ENCODE data around the gene MT1A. TPM values are rescaled to one million over a fixed set of nuclear protein-coding genes. Genes with fewer than 3 reads are reported as not detected.
A peak's percentile ranks its signal among the peaks of the same experiment; 100 is the strongest.

The MT1A gene
- total RNA-seq, 1 donor from 2014 or later: not detected

- DNase-seq (ENCODE audit: low spot score in 2 of 2, unreplicated experiment in 2 of 2): no peak
- Mint-ChIP-seq H3K27ac (peak overlapping the region; percentile 33), H3K9me3 (no peaks in the 10 kb centered on the region), H3K4me3 (peak overlapping the region; percentile 56), H3K4me1 (peaks cover 42% of the 10 kb centered on the region), H3K36me3 (no peaks in the 10 kb centered on the region), H3K27me3 (ENCODE audit: low read depth) (peaks cover 21% of the 10 kb centered on the region)
- TF ChIP-seq, protein P1, sequence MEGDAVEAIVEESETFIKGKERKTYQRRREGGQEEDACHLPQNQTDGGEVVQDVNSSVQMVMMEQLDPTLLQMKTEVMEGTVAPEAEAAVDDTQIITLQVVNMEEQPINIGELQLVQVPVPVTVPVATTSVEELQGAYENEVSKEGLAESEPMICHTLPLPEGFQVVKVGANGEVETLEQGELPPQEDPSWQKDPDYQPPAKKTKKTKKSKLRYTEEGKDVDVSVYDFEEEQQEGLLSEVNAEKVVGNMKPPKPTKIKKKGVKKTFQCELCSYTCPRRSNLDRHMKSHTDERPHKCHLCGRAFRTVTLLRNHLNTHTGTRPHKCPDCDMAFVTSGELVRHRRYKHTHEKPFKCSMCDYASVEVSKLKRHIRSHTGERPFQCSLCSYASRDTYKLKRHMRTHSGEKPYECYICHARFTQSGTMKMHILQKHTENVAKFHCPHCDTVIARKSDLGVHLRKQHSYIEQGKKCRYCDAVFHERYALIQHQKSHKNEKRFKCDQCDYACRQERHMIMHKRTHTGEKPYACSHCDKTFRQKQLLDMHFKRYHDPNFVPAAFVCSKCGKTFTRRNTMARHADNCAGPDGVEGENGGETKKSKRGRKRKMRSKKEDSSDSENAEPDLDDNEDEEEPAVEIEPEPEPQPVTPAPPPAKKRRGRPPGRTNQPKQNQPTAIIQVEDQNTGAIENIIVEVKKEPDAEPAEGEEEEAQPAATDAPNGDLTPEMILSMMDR (IDR thresholded peaks at IDR 0.05; ENCODE audit: unreplicated experiment): no peak
Measured at GRCh38 chr16:56607675-56608042, 30.8 kb upstream of the MT1A start.

DNA sequence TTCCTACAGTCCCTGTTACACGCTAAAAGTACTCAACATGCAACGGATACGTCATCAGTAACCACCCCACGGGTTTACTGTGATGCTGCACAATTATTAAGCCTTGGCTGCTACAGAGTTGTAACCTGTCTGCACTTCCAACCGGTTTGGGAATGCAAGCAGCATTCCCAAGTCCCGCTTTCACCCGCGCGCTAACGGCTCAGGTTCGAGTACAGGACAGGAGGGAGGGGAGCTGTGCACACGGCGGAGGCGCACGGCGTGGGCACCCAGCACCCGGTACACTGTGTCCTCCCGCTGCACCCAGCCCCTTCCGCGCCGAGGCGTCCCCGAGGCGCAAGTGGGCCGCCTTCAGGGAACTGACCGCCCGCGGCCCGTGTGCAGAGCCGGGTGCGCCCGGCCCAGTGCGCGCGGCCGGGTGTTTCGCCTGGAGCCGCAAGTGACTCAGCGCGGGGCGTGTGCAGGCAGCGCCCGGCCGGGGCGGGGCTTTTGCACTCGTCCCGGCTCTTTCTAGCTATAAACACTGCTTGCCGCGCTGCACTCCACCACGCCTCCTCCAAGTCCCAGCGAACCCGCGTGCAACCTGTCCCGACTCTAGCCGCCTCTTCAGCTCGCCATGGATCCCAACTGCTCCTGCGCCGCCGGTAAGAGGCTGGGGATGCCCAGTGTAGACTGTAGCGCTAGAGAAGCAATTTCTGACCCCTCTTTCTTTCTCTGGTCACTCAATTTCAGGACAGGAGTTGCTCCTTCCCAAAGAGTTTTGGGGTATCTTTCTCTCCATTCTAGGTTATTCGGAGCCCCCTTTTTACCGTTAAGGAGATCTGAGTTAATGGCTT is 30.2 kb upstream of the MT1A start, which contains the start of gene MT2A:
MT2A (plus strand) TSS at position 542 of the 833 bp plus-strand sequence; CDS start at position 614, 72 bp downstream.
- no peaks in the 10 kb centered on the region for H3K9me3 Mint-ChIP-seq
- TF ChIP-seq, protein P1 (IDR thresholded peaks at IDR 0.05; ENCODE audit: unreplicated experiment): no peak

GRCh38 chr16:56608876-56609462 is 29.5 kb upstream of the MT1A start:
- H3K27ac Mint-ChIP-seq: no peak overlapping the region
- H3K36me3 Mint-ChIP-seq: no peaks in the 10 kb centered on the region
- DNase-seq (ENCODE audit: low spot score in 2 of 2, unreplicated experiment in 2 of 2): no peak
- H3K4me3 Mint-ChIP-seq: peak overlapping the region; percentile 71
- TF ChIP-seq, protein P1 (IDR thresholded peaks at IDR 0.05; ENCODE audit: unreplicated experiment): no peak
- H3K4me1 Mint-ChIP-seq: peaks cover 42% of the 10 kb centered on the region
- H3K27me3 Mint-ChIP-seq (ENCODE audit: low read depth): peaks cover 23% of the 10 kb centered on the region
- H3K9me3 Mint-ChIP-seq: no peaks in the 10 kb centered on the region

More for the DNA sequence above, 30.2 kb upstream of the MT1A start, which contains the start of gene MT2A:
- Mint-ChIP-seq H3K36me3 (no peaks in the 10 kb centered on the region), H3K4me3 (peak within 1 kb of the TSS; percentile 71), H3K27ac (peak within 1 kb of the TSS; percentile 45), H3K4me1 (peaks cover 42% of the 10 kb centered on the region), H3K27me3 (ENCODE audit: low read depth) (peaks cover 21% of the 10 kb centered on the region)
- peak; percentile 68 to 79 for DNase-seq (ENCODE audit: low spot score in 2 of 2, unreplicated experiment in 2 of 2)

GRCh38 chr16:56609463-56609921 is 29.0 kb upstream of the MT1A start:
- Mint-ChIP-seq H3K9me3 (no peaks in the 10 kb centered on the region), H3K4me3 (peak overlapping the region; percentile 71), H3K4me1 (peaks cover 42% of the 10 kb centered on the region), H3K27ac (peak overlapping the region; percentile 45), H3K36me3 (no peaks in the 10 kb centered on the region), H3K27me3 (ENCODE audit: low read depth) (peaks cover 27% of the 10 kb centered on the region)
- DNase-seq (ENCODE audit: low spot score in 2 of 2, unreplicated experiment in 2 of 2): peak in 1 of 2 experiments; percentile 52
- TF ChIP-seq, protein P1 (IDR thresholded peaks at IDR 0.05; ENCODE audit: unreplicated experiment): no peak

GRCh38 chr16:56610017-56610608 is 28.4 kb upstream of the MT1A start:
- H3K36me3 Mint-ChIP-seq: no peaks in the 10 kb centered on the region
- H3K27ac Mint-ChIP-seq: no peak overlapping the region
- peaks cover 33% of the 10 kb centered on the region for H3K27me3 Mint-ChIP-seq (ENCODE audit: low read depth)
- no peaks in the 10 kb centered on the region for H3K9me3 Mint-ChIP-seq
- no peak for DNase-seq (ENCODE audit: low spot score in 2 of 2, unreplicated experiment in 2 of 2)
- TF ChIP-seq, protein P1 (IDR thresholded peaks at IDR 0.05; ENCODE audit: unreplicated experiment): no peak
- H3K4me1 Mint-ChIP-seq: peaks cover 42% of the 10 kb centered on the region
- H3K4me3 Mint-ChIP-seq: peak overlapping the region; percentile 23
